ENCODE results near the gene LIPI. TPM values are rescaled to one million over a fixed set of nuclear protein-coding genes. Genes with fewer than 3 reads are reported as not detected.
"Not testable (repeated sequence)": the region's sequence is repeated elsewhere in the genome, so short reads cannot be mapped to it uniquely, and the experiment has no call there.

The LIPI gene
- total RNA-seq, 2 experiments from 2014 or later = not detected

GRCh38 chr21:14078746-14079375, 131.9 kb downstream of the LIPI start:
- Mint-ChIP-seq H3K4me3 (no peak overlapping the region), H3K36me3 (ENCODE audit: low read depth) (peaks cover 9% of the 10 kb centered on the region), H3K4me1 (no peaks in the 10 kb centered on the region), H3K9me3 (peaks cover 43% of the 10 kb centered on the region), H3K27ac (no peak overlapping the region), H3K27me3 (no peaks in the 10 kb centered on the region)
- ChIA-PET POLR2A (no interaction called here), CTCF (no interaction called here)
- DNase-seq = no peak

- ChIA-PET POLR2A (no interaction called here), CTCF (no interaction called here)
- Mint-ChIP-seq H3K27me3 (no peaks in the 10 kb centered on the region), H3K4me3 (no peak overlapping the region), H3K36me3 (ENCODE audit: low read depth) (peaks cover 4% of the 10 kb centered on the region), H3K9me3 (peaks cover 35% of the 10 kb centered on the region), H3K27ac (no peak overlapping the region), H3K4me1 (no peaks in the 10 kb centered on the region)
- no peak for DNase-seq
Observed at GRCh38 chr21:14076143-14076806, 134.5 kb downstream of the LIPI start.

DNA sequence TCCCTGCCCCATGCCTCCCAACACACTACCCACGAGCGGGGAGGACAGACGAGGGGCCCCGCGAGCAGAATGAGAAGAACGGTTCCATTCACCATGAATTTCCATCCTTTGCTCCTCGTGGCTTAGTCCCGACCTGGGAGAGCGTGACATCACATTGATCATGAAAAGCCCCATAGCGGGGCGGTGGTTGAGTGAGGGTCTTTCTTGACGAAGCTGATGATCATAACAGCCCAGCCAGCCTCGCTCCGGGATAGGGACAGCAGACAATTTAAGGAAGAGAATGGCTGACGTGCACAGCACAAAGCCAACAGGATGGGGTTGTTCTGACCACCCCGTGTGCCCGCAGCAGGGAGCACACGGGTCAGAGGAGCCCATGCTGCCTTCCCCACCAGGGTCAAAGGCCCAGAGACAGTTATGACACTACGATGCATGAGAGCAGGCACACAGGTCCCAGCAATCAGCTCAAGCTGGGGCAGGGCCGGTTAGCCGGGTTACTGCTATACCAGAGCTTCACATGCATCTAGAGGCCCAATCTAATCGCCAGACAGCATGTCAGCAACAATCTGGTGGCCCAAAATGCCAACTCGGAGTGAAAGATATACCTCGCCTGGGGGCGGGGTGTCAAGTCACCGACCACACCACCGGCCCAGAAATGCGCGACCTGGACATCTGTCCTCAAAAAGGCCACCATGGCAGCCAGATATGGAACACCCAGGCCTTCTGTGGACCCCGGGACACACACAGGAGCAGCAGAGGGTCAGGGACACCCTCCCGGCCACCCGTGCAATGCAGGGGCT, 135.2 kb downstream of the LIPI start:
- DNase-seq = no peak
- ChIA-PET CTCF (no interaction called here), POLR2A (no interaction called here)
- peaks cover 6% of the 10 kb centered on the region for H3K36me3 Mint-ChIP-seq (ENCODE audit: low read depth)
- H3K27me3 Mint-ChIP-seq = no peaks in the 10 kb centered on the region
- H3K4me1 Mint-ChIP-seq = no peaks in the 10 kb centered on the region
- H3K4me3 Mint-ChIP-seq = no peak overlapping the region
- no peak overlapping the region for H3K27ac Mint-ChIP-seq
- peaks cover 33% of the 10 kb centered on the region for H3K9me3 Mint-ChIP-seq

GRCh38 chr21:14074177-14074576, 136.6 kb downstream of the LIPI start:
- Mint-ChIP-seq H3K27me3 (no peaks in the 10 kb centered on the region), H3K9me3 (peaks cover 29% of the 10 kb centered on the region), H3K4me1 (no peaks in the 10 kb centered on the region), H3K27ac (no peak overlapping the region), H3K36me3 (ENCODE audit: low read depth) (peaks cover 9% of the 10 kb centered on the region), H3K4me3 (no peak overlapping the region)
- POLR2A ChIA-PET = no interaction called here
- no peak for DNase-seq
- CTCF ChIA-PET = no interaction called here

GRCh38 chr21:14073615-14074014, 137.1 kb downstream of the LIPI start:
- ChIA-PET POLR2A (no interaction called here), CTCF (no interaction called here)
- peaks cover 9% of the 10 kb centered on the region for H3K36me3 Mint-ChIP-seq (ENCODE audit: low read depth)
- no peaks in the 10 kb centered on the region for H3K27me3 Mint-ChIP-seq
- H3K4me1 Mint-ChIP-seq = no peaks in the 10 kb centered on the region
- peaks cover 29% of the 10 kb centered on the region for H3K9me3 Mint-ChIP-seq
- H3K27ac Mint-ChIP-seq = no peak overlapping the region
- no peak overlapping the region for H3K4me3 Mint-ChIP-seq
- DNase-seq = no peak

DNA sequence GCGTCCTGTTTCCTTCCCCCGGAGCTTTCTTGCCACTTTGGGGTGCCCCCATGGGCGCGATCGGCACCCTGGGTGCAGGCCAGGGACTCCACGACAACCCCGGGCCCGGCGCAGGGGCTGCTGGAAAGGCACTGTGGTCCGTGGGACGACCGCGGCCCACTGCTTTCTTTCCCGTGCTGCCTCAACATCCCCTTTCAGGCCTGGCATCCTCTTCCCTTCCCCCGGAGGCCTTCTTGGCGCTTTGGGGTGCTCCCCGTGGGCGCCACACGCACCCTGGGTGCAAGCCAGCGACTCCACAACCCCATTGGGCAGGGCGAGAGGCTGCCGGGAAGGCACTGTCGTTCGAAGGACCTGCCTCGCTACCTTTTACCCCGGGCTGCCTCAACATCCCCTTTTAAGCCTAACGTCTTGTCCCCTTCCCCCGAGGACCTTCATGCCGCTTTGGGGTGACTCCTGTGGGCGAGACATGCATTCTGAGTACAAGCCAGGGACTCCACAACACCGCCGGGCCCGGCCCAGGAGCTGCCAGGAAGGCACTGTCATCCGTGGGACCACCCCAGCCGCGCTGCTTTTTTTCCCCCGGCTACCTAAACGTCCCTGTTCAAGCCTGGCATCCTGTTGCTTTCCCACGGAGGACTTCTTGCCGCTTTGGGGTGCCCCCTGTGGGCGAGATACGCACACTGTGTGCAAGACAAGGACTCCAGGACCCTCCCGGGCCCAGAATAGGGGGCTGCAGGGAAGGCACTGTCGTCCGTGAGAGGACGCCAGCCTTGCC, 137.8 kb downstream of the LIPI start:
- ChIA-PET POLR2A (no interaction called here), CTCF (no interaction called here)
- no peaks in the 10 kb centered on the region for H3K4me1 Mint-ChIP-seq
- no peak for DNase-seq
- H3K36me3 Mint-ChIP-seq (ENCODE audit: low read depth) = peaks cover 9% of the 10 kb centered on the region
- peaks cover 22% of the 10 kb centered on the region for H3K9me3 Mint-ChIP-seq
- no peaks in the 10 kb centered on the region for H3K27me3 Mint-ChIP-seq
- H3K4me3 Mint-ChIP-seq = no peak overlapping the region
- no peak overlapping the region for H3K27ac Mint-ChIP-seq

GRCh38 chr21:14071902-14072734, 138.6 kb downstream of the LIPI start:
- Mint-ChIP-seq H3K27ac (no peak overlapping the region), H3K4me3 (no peak overlapping the region), H3K27me3 (no peaks in the 10 kb centered on the region), H3K36me3 (ENCODE audit: low read depth) (peaks cover 9% of the 10 kb centered on the region), H3K4me1 (no peaks in the 10 kb centered on the region), H3K9me3 (peaks cover 21% of the 10 kb centered on the region)
- no peak for DNase-seq
- CTCF ChIA-PET = no interaction called here
- POLR2A ChIA-PET = no interaction called here

DNA sequence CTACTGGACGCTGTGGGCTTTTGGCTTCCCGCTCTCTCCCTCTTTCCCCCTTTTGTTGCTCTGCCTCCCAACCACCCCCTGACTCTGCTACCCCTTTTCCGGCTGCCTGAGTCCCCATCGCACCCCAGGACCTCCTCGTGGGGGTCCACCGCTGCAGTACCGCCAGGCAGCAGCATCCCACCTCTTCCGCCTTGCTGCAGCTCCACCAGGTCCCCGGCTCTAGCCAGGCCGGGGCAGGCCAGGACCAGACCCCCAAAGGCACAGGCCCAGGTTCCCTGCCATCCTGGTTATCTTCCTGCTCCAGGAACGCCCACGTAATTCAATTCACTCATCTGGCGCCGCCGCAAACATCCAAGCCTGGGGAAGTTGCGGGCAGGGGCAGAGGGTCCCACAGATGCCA, 139.8 kb downstream of the LIPI start:
- no peak overlapping the region for H3K4me3 Mint-ChIP-seq
- POLR2A ChIA-PET = no interaction called here
- no peak for DNase-seq
- no peak overlapping the region for H3K27ac Mint-ChIP-seq
- peaks cover 9% of the 10 kb centered on the region for H3K36me3 Mint-ChIP-seq (ENCODE audit: low read depth)
- H3K4me1 Mint-ChIP-seq = no peaks in the 10 kb centered on the region
- H3K27me3 Mint-ChIP-seq = no peaks in the 10 kb centered on the region
- H3K9me3 Mint-ChIP-seq = peaks cover 14% of the 10 kb centered on the region
- CTCF ChIA-PET = no interaction called here

GRCh38 chr21:14070049-14070893, 140.5 kb downstream of the LIPI start:
- Mint-ChIP-seq H3K36me3 (ENCODE audit: low read depth) (peaks cover 9% of the 10 kb centered on the region), H3K4me1 (no peaks in the 10 kb centered on the region), H3K4me3 (no peak overlapping the region), H3K9me3 (peaks cover 9% of the 10 kb centered on the region), H3K27ac (no peak overlapping the region), H3K27me3 (no peaks in the 10 kb centered on the region)
- CTCF ChIA-PET = no interaction called here
- no peak for DNase-seq
- POLR2A ChIA-PET = no interaction called here

GRCh38 chr21:14064296-14064645, 146.5 kb downstream of the LIPI start:
- H3K4me1 Mint-ChIP-seq = peaks cover 2% of the 10 kb centered on the region
- H3K9me3 Mint-ChIP-seq = no peaks in the 10 kb centered on the region
- ChIA-PET CTCF (no interaction called here), POLR2A (no interaction called here)
- no peak for DNase-seq
- peak overlapping the region; percentile 71 for H3K27ac Mint-ChIP-seq
- H3K27me3 Mint-ChIP-seq = no peaks in the 10 kb centered on the region
- H3K4me3 Mint-ChIP-seq = peak overlapping the region; percentile 70
- no peaks in the 10 kb centered on the region for H3K36me3 Mint-ChIP-seq (ENCODE audit: low read depth)

GRCh38 chr21:14063620-14064295, 147.0 kb downstream of the LIPI start:
- POLR2A ChIA-PET; H3K9me3 Mint-ChIP-seq; H3K27me3 Mint-ChIP-seq; H3K36me3 Mint-ChIP-seq (ENCODE audit: low read depth); DNase-seq; CTCF ChIA-PET; H3K4me1 Mint-ChIP-seq: not testable (repeated sequence)
- Mint-ChIP-seq H3K27ac (peak overlapping the region; percentile 71), H3K4me3 (peak overlapping the region; percentile 70)

All from activated CD4-positive, alpha-beta T cell treated with anti-CD3 and anti-CD28 coated beads, Interleukin-2, amount 10 ng/mL, durations not matched to agents 7 days and 5 days (primary cell).